GM21423 (cell line): ENCODE measurements around the gene ULK4.
"Not testable (repeated sequence)": the region's sequence is repeated elsewhere in the genome, so short reads cannot be mapped to it uniquely, and the experiment has no call there.

Experiments used
- ATAC-seq: cut with Tn5 transposase; IDR thresholded peaks from one replicate; pipeline ENCODE4 v1.9.1; 2021; ENCODE audit warnings: mild to moderate bottlenecking, moderate library complexity; ENCODE audit not compliant: unreplicated experiment

The ULK4 gene

GRCh38 chr3:41370765-41371535 lies 591.0 kb downstream of the ULK4 start:
- ATAC-seq: not testable (repeated sequence)

GRCh38 chr3:41370307-41370706 lies 591.6 kb downstream of the ULK4 start:
- no peak for ATAC-seq

GRCh38 chr3:41369838-41370237 lies 592.1 kb downstream of the ULK4 start:
- ATAC-seq: no peak

GRCh38 chr3:41365973-41366372 lies 595.9 kb downstream of the ULK4 start:
- no peak for ATAC-seq

GRCh38 chr3:41364736-41365135 lies 597.2 kb downstream of the ULK4 start:
- ATAC-seq: no peak

GRCh38 chr3:41363830-41364523 lies 597.9 kb downstream of the ULK4 start:
- ATAC-seq: no peak

- no peak for ATAC-seq
These were observed 599.0 kb downstream of the ULK4 start for GRCh38 chr3:41362638-41363559.

GRCh38 chr3:41357271-41357670 lies 604.6 kb downstream of the ULK4 start:
- no peak for ATAC-seq

GRCh38 chr3:41356775-41357174 lies 605.1 kb downstream of the ULK4 start:
- no peak for ATAC-seq

GRCh38 chr3:41352510-41352909 lies 609.4 kb downstream of the ULK4 start:
- ATAC-seq: no peak

GRCh38 chr3:41350441-41350840 lies 611.5 kb downstream of the ULK4 start:
- ATAC-seq: no peak

- ATAC-seq: no peak
These were observed 613.5 kb downstream of the ULK4 start for GRCh38 chr3:41348401-41348800.

- ATAC-seq: no peak
These were observed 615.1 kb downstream of the ULK4 start for GRCh38 chr3:41346698-41347270.

GRCh38 chr3:41345788-41346187 lies 616.1 kb downstream of the ULK4 start:
- no peak for ATAC-seq

- no peak for ATAC-seq
These were observed 622.1 kb downstream of the ULK4 start for GRCh38 chr3:41339758-41340157.

GRCh38 chr3:41338276-41338675 lies 623.6 kb downstream of the ULK4 start:
- no peak for ATAC-seq

GRCh38 chr3:41334426-41334825 lies 627.5 kb downstream of the ULK4 start:
- no peak for ATAC-seq

- ATAC-seq: no peak
These were observed 630.9 kb downstream of the ULK4 start for GRCh38 chr3:41331041-41331440.

- ATAC-seq: no peak
These were observed 631.4 kb downstream of the ULK4 start for GRCh38 chr3:41330465-41330864.

GRCh38 chr3:41329881-41330280 lies 632.0 kb downstream of the ULK4 start:
- ATAC-seq: no peak

- ATAC-seq: no peak
These were observed 633.0 kb downstream of the ULK4 start for GRCh38 chr3:41328926-41329325.
